Amniotic stem cell (primary cell): ENCODE measurements around the gene TCF12.

Experiments used
- DNase-seq: peaks from one replicate; lab custom pipeline; 2025; lab: John Stamatoyannopoulos, UW

The TCF12 gene

GRCh38 chr15:57217778-57218598 lies 299.5 kb downstream of the TCF12 start:
- DNase-seq = no peak

GRCh38 chr15:57218826-57219576 lies 300.6 kb downstream of the TCF12 start:
- peak; percentile 9 for DNase-seq

- DNase-seq = peak; percentile 34
Observed at GRCh38 chr15:57220205-57220604, 301.8 kb downstream of the TCF12 start.

GRCh38 chr15:57221134-57221533 lies 302.7 kb downstream of the TCF12 start:
- no peak for DNase-seq

GRCh38 chr15:57223345-57223744 lies 304.9 kb downstream of the TCF12 start:
- no peak for DNase-seq

GRCh38 chr15:57223887-57224286 lies 305.4 kb downstream of the TCF12 start:
- no peak for DNase-seq

- DNase-seq = no peak
Observed at GRCh38 chr15:57224664-57225063, 306.2 kb downstream of the TCF12 start.

GRCh38 chr15:57227166-57227565 lies 308.7 kb downstream of the TCF12 start:
- DNase-seq = no peak

- DNase-seq = peak; percentile 49
Observed at GRCh38 chr15:57227899-57228298, 309.5 kb downstream of the TCF12 start.

- no peak for DNase-seq
Observed at GRCh38 chr15:57228395-57228794, 310.0 kb downstream of the TCF12 start.

GRCh38 chr15:57229051-57229450 lies 310.6 kb downstream of the TCF12 start:
- no peak for DNase-seq

- no peak for DNase-seq
Observed at GRCh38 chr15:57231559-57231958, 313.1 kb downstream of the TCF12 start.

GRCh38 chr15:57234156-57234555 lies 315.7 kb downstream of the TCF12 start:
- DNase-seq = no peak

GRCh38 chr15:57235186-57235585 lies 316.7 kb downstream of the TCF12 start:
- DNase-seq = no peak

GRCh38 chr15:57235873-57236272 lies 317.4 kb downstream of the TCF12 start:
- DNase-seq = peak; percentile 17

- DNase-seq = no peak
Observed at GRCh38 chr15:57236561-57237300, 318.3 kb downstream of the TCF12 start.

- DNase-seq = no peak
Observed at GRCh38 chr15:57237301-57237642, 318.8 kb downstream of the TCF12 start.

- no peak for DNase-seq
Observed at GRCh38 chr15:57237676-57238075, 319.2 kb downstream of the TCF12 start.

GRCh38 chr15:57245130-57245529 lies 326.7 kb downstream of the TCF12 start:
- no peak for DNase-seq

GRCh38 chr15:57245714-57246113 lies 327.3 kb downstream of the TCF12 start:
- no peak for DNase-seq

GRCh38 chr15:57248074-57248473 lies 329.6 kb downstream of the TCF12 start:
- no peak for DNase-seq

- no peak for DNase-seq
Observed at GRCh38 chr15:57251308-57251707, 332.9 kb downstream of the TCF12 start.

GRCh38 chr15:57251941-57252340 lies 333.5 kb downstream of the TCF12 start:
- peak; percentile 6 for DNase-seq
